GM18519 (cell line): ENCODE results near the gene PIK3R5.
"Not testable (repeated sequence)": the region's sequence is repeated elsewhere in the genome, so short reads cannot be mapped to it uniquely, and the experiment has no call there.

Experiments used
- ATAC-seq: cut with Tn5 transposase; IDR thresholded peaks from one replicate; pipeline ENCODE4 v1.9.1; 2021; ENCODE audit warnings: mild to moderate bottlenecking, moderate library complexity; ENCODE audit not compliant: unreplicated experiment, low FRiP score

Gene PIK3R5

DNA sequence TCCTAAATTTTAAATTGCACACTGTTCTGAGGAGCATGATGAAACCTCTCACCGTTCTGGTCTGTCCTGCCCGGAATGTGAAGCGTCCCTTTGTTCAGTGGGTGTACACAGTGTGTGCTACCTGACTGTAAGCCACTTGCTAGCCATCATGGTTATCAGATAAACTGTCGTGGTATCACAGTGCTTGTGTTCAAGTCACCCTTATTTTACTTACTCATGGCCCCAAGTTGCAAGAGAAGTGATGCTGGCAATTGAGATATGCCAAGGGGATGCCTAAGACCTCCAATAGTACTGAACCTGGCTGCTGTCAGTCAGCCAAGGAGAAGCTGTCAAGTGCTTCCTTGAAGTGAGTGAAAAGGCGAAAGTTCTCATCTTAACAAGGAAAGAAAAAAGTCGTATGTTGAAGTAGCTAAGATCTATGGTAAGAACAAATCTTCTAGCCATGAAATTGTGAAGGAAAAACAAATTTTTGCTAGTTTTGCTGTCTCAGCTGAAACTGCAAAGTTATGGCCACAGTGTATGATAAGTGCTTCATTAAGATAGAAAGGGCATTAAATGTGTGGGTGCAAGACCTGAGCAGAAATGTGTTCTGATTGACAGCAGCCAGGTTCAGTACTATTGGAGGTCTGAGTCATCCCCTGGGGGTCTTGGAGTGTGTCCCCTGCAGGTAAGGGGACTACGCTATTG is 103.9 kb downstream of the PIK3R5 start:
- no peak for ATAC-seq

DNA sequence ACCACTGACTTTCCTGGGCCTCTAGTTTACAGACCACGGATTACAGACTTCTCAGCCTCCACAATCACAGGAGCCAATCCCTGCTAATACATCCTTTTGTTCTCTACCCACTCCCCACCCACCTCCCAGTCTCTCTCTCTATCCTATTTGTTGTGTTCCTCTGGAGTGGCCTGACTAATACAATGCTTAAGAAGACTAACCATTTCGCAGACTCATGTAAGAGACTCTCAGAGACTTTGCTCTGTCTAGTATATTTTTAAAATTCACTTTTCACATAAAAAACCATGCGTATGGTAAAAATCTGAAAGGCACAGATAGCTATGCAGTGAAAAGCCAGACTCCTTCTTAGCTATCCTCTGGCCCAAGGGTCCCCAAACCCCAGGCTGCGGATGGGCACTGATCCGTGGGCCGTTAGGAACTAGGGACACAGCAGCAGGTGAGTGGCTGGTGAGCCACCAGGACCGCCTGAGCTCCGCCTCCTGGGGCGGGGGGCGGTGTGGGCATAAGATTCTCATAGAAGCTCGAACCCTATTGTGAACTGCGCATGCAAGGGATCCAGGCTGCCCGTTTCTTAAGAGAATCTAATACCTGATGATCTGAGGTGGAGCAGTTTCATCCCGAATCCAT is 105.6 kb downstream of the PIK3R5 start:
- no peak for ATAC-seq

DNA sequence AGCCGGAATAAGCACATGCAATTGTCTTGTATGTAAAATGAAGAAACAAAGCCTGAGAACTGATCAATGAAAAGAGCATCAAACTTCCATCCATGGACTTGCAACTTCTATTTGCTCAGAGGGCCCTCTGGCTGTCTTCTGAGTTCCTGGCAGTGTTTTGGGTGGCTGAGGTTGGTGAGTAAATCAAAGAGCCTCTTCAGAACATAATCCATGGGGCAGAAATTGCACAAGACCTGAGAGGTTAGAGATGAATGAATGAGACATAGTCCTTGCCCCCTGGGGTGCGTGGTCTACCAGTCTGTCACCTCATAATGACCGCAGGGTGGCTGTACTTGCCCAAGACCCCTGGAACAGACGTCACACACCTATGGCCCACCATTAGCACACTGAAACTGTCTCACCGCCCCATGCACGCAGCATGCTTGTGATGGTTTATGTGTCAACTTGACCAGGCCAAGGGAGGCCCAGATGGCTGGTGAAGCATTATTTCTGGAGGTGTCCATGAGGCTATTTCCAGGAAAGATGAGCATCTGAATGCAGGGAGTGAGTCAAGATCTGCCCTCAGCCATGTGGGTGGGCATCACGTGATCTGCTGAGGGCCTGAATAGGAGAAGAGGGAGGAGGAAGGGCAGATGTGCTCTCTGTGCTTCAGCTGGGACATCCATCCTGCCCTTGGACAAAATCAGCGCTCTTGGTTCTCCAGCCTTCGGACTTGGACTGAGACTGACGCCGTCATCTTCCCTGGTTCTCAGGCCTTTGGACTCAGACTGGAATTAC is 106.3 kb downstream of the PIK3R5 start:
- ATAC-seq, result no peak

DNA sequence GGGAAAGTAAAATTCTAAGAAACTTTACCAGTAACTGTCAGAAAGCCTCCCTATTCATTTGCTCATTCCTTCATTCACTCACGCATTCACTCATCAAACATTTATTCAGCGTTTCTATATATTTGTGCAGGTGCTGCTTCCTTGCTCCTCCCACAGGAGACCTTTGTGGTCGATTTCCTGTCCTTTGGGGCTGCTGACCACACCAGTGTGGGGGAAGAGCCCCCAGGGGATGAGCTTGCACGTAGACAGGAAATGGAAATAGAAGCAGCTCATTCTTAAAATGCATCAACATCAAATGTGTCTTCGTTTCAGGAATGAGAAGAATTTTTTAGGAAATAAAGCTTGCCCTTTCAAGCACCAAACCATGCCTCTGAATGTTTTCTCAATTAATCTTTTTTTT is 107.6 kb downstream of the PIK3R5 start:
- ATAC-seq, result peak; percentile 28

DNA sequence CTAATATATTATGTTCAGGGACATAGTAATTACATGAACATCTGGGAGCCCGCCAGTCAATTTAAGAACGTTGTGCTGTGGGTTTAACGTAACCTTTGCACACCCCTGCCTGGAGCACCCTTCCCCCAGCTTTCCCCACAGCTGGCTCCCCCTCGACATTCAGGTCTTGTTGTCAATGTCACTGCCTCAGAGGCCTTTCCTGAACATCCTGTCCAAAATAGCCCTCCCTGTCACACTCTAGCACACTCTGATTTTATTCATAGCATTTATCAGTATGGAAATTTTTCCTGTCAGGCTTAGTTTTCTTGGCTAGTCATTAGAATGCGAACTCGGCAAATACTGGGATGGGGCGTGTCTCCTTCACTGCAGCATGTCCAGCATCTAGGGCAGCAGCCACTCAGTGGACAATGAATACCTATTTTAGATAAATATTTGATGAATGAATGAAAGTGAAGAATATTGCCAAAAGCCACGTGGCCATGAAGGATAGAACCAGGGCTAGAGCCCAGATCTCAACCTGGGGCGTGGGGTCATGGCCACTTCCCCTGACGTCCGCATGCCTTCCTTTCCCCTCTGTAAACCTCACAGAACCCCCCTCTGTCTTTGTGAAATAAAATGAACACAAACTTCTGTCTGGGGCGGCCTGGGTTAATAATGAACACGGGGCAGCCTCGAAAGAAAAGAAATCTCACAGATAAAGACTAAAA is 108.5 kb downstream of the PIK3R5 start:
- ATAC-seq, result no peak

DNA sequence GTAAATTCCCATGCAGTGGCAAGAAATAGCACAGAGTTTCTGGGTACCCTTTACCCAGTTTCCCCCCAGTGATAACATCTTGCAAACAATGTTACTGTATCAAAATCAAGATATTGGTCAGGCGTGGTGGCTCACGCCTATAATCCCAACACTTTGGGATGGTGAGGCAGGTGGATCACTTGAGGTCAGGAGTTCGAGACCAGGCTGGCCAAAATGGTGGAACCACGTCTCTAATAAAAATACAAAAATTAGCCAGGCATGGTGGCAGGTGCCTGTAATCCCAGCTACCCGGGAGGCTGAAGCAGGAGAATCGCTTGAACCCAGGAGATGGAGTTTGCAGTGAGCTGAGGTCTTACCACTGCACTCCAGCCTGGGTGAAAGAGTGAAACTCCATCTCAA is 109.3 kb downstream of the PIK3R5 start:
- ATAC-seq, result not testable (repeated sequence)

DNA sequence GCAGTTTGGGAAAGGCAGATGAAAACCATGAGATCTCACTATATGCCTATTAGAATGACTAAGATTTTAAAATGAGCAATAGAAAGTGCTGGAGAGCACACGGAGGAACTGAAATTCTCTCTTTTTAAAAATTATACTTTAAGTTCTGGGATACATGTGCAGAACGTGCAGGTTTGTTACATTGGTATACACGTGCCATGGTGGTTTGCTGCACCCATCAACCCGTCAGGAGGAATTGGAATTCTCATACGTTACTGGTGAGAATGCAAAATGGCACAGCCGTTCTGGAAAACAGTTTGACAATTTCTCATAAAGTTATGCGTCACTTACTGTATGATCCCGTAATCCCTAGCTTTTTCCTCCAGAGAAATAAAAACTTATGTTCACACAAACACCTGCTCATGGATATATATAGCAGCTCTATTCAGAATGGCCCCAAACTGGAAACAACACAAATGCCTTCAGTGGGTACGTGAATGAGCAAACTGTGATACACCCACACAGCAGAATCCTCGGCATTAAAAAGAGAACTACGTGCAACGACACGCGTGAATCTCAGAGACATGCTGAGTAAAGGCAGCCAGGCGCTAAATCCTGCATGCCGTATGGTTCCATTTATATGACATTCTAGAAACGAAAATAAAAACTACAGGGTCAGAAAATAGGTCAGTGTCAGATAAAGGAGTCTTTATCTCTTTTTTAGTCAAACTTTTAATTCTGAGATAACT is 109.9 kb downstream of the PIK3R5 start:
- peak; percentile 39 for ATAC-seq

DNA sequence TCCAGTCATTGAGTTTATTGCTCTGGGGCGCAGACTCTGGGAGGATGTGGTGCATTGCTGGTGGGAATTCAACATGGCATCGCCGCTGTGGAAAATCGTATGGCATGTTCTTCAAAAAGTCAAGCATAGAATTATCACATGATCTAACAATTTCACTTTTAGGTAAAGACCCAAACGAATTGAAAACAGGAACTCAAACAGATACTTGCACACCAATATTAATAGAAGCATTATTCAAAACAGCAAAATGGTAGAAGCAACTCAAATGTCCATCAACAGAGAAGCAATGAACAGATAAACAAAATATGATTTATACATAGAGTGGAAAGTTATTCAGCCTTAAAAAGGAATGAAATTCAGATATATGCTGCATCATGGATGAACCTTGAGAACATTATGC is 113.9 kb downstream of the PIK3R5 start:
- ATAC-seq, result no peak

DNA sequence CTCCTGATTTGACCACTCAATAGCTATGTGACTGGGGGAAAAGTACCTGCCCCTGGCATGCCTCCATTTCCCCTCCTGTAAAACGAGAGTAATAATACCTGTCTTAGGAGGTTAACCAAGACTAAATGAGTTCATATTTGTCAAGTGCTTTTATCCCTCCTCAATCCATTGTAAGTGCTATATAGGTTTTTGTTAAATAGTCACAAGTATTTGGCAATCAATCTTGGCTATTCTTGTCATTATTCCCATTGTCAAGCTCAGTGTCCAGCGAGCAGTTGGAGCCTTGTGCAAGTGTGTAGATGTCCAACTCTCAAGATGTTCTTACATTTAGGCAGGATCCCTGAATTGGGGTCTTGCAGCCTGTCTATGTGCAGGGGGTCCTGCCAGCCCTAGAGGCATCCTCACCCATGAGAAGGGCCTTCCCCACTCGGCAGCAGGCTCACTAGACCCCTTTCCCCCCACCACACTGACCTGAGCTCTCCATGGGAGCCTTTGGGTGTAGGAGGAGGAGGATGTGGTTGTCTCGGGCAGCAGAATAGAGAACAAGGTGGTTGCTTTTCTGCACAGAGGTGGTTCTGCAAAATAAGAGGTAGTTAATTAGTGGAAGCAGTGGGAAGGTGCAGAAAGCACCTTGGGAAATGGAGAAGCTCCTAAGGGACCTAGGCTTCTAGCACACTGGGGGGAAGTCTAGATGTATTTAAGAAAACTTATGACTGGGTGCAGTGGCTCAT is 116.0 kb downstream of the PIK3R5 start:
- no peak for ATAC-seq

DNA sequence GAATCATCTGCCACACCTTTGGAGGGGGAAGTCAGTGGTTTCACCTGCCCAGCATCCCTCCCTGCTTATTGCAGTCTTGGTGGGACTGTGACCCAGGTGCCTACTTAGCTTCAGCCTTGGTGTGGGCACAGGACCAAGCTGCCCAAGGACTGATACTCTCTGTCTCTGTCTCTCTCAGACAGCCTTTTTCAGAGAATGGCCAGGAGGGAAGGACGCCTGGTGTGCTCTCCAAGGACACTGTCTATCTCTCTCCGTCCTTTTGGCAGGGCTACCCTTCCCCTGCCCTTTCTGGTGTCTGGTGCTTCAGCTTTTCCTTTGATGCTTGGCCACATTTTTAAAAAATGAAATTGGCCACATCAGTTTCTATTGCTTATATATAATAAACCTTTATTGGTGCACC is 117.6 kb downstream of the PIK3R5 start:
- ATAC-seq, result no peak

DNA sequence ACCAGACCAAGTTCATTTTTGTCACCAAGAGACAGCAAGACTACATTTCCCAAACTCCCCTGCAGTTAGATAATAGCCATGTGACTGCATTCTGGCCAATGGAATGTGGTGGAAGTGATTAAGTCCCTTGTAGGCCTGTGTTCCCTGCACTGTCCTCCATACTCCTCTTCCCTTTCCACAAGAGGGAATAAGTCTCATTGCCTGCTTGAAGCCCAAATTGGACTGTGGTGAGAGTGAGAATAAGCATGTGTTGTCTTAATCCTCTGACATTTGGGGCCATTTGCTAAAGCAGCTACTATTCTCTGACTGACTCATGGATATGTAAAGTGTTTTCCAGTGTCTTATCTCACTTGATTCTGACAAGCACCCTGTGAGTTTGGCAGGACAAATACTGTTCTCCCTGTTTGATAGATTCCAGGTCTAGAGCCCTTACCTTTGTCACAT is 118.7 kb downstream of the PIK3R5 start:
- ATAC-seq, result no peak

DNA sequence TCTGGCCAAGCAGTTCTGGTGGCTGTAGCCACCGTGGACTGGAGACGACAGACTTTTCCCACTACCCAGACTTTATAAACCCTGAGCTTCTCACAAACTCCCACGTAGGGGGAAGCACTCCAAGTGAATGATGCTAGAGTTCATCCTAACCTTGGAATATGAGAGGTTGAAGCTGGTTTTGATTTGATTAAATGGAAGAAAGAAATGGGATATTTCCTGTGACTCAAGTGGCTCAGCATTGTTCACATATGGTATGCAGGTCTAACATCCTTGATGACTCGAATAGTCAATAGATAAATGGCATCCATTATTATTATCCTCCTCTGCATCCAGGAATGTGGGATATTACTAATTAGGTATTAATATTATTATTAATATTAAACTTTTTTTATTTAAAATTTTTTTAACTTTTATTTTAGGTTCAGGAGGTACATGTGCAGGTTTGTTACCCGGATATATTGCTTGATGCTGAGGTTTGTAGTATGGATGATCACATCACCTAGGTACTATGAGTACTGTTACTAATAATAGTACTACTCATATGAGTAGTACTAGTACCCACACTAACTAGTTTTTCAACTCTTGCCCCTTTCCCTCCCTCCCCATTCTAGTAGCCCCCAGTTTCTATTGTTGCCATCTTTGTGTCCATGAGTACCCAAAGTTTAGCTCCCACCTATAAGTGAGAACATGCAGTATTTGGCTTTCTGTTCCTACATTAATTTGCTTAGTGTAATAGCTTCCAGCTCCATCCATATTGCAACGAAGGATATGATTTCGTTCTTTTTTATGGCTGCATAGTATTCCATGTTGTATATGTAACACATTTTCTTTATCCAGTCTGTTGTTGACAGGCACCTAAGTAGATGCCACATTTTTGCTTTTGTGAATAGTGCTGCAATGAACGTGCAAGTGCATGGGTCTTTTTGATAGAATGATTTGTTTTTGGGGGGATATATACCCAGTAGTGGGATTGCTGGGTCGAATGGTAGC is 121.0 kb downstream of the PIK3R5 start:
- no peak for ATAC-seq

DNA sequence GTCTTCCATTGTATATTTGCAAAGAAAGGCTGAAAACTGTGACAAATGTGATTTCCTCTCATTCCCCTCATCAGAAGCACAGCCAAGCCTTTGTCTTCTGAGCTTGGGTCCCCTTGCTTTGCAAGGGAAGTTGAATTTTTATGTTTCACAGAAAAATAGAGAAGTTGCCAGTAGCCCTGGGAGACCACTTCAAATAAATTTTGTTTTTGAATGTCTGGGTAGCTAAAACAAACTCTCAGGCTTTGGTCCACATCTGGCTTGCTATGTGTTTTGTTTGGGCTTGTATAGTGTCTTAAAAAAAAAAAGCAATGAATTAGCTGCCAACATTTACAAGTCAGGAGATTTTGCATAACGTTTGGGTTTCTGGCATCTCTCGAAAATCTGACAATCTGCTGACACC is 122.2 kb downstream of the PIK3R5 start:
- no peak for ATAC-seq

DNA sequence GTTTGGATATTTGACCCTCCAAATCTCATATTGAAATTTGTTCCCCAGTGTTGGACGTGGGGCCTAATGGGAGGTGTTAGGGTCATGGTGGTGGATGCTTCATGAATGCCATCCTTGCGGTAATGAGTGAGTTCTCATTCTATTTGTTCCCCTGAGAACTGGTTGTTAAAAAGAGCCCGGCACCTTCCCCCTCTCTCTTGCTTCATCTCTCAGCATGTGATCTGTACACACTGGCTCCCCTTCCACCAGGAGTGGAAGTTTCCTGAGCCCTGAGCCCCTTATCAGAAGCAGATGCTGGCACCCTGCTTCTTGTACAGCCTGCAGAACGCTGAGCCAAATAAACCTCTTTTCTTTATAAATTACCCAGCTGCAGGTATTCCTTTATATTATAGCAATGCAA is 123.7 kb downstream of the PIK3R5 start:
- ATAC-seq, result no peak

DNA sequence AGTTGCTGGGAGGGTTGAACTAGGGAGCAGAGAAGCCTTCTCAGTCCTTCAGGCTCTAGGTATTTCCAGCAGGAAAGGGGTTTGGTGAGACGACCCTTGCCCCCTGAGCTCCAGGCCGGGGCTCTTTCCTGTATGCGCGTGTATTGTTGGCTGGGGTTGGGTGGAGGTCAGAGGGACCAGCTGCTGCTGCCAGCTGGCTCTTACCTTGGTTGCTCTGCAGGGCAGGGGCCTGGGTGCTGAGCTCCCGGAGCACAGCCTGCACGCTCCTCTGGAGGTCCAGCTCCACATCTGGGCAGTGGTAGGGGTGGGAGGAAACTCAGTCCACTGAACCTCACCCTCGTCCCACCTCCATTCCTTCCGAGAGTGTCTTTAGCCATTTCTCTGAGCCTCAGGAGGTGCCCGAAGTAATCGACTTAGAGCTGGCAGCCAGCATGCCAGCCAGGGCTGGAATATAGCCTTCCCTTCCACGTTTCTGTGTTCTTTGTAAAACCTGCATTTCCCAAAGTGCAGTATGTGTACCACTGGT is 126.0 kb downstream of the PIK3R5 start:
- no peak for ATAC-seq

DNA sequence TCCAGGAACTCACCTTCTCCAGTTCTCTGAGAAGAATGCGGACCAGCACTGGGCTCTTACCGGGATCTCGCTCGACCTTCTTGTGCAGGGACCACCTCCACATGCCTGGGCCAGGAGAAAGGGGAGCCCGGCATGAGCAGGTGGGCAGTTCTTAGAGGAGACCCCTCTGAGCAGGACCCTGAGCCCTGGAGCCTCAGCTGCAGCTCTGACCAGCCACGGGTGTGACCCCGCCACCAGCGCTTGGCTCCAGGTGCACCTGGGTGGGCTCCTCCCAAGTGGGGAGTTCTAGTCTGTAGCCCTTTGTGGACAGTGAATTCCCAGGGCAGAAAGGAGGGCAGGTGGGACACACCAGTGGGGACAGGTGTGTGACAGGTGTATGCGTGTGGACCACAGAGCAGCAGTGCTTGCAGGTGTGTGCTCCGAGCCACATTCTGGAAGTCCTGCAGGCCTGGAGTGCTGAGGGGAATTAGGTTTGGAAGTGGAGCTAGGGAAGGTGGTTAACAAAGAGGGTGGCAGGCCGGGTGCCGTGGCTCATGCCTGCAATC is 126.9 kb downstream of the PIK3R5 start:
- no peak for ATAC-seq

DNA sequence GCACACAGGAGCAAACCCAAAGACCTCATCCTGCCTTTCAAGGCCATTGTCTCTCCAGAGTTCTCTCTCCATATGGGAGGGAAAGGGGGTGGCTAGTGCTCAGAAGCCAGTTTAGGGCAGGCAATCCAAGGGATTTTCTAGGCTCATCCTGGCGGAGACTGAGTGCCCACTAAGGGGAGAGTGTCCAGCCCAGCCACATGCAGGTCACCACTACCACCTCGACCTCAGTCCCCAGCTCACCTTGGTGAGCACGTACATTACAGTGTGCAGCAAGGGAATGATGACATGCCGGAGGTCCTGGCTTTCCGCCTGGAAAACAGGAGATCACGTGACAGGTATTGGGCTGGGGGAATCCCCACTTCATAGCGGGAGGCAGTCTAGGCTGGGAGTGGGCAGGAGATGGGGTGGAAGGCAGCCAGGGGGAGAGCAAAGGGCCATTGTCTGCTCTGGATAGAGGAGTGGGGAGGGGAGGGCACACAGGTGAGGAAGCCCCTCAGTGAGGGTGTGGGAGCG is 127.9 kb downstream of the PIK3R5 start:
- ATAC-seq, result no peak
